ENCODE results near the gene TAF1. TPM values are rescaled to one million over a fixed set of nuclear protein-coding genes. Genes with fewer than 3 reads are reported as not detected.

Gene TAF1
- total and polyA plus RNA-seq, 10 of the 15 experiments (the other 5 are each of a cell fraction or from before 2014, with no cell fraction given), result 4.1 to 24.2 (median 17.2) TPM

- in situ Hi-C loops (cut with MboI) (no loop called here), intact Hi-C loops (cut with micrococcal nuclease; ENCODE audit: unreplicated experiment) (no loop called here)
- Histone ChIP-seq H3K36me3 (ENCODE audit: control insufficient read depth in 2 of 2, insufficient read depth in 2 of 2, low read length in 1 of 2) (no peaks in the 10 kb centered on the region), H4K20me1 (ENCODE audit: control insufficient read depth, insufficient read depth) (no peaks in the 10 kb centered on the region), H3K9me3 (replicated peaks; ENCODE audit: control insufficient read depth, insufficient read depth, low read length) (no peaks in the 10 kb centered on the region; the same call in 2 of the 3 replicates), H2AFZ (ENCODE audit: control insufficient read depth, low read depth, low read length) (no peak overlapping the region), H3K79me2 (ENCODE audit: control insufficient read depth, insufficient read depth, low read length) (no peaks in the 10 kb centered on the region), H3K4me2 (ENCODE audit: control insufficient read depth, insufficient read depth) (no peak overlapping the region), H3K4me1 (ENCODE audit: control insufficient read depth, insufficient read depth, low read length) (no peaks in the 10 kb centered on the region; the same call in 1 of the 2 replicates), H3K9ac (ENCODE audit: control insufficient read depth, insufficient read depth, low read length) (no peak overlapping the region), H3K27ac (ENCODE audit: control insufficient read depth, insufficient read depth) (no peak overlapping the region), H3K4me3 (no peak overlapping the region), H3K27me3 (replicated peaks in 1 of 2; ENCODE audit: control insufficient read depth in 2 of 2, insufficient read depth in 2 of 2, low read length in 1 of 2) (no peaks in the 10 kb centered on the region)
- ChIA-PET RAD21 (ENCODE audit: unreplicated experiment) (no interaction called here), POLR2A (interaction anchor here (0.6 kb wide), 1 partner anchor 58 kb away, joined by 3 read pairs; no protein-coding TSS in a partner anchor), CTCF (no interaction called here), SMC1A (ENCODE audit: uncharacterized antibody, unreplicated experiment) (no interaction called here)
- no peak for ATAC-seq
- TF ChIP-seq TCF12 (IDR thresholded peaks at IDR 0.05; ENCODE audit: low read depth, low read length), result no peak
- TF ChIP-seq TCF3 (IDR thresholded peaks at IDR 0.05; ENCODE audit: borderline replicate concordance, insufficient read depth, low read depth, low read length), result no peak
- no peak for TF ChIP-seq ESRRA (IDR thresholded peaks at IDR 0.05; ENCODE audit: low read length)
- no peak for TF ChIP-seq BHLHE40 (IDR thresholded peaks at IDR 0.05; ENCODE audit: borderline replicate concordance in 1 of 2, low read depth in 2 of 2, low read length in 1 of 2)
- no peak for TF ChIP-seq YY1 (IDR thresholded peaks at IDR 0.05; ENCODE audit: low read depth, low read length)
- no peak for TF ChIP-seq POLR2AphosphoS5 (IDR thresholded peaks at IDR 0.05; ENCODE audit: low read length)
- no peak for TF ChIP-seq ATF2 (IDR thresholded peaks at IDR 0.05; ENCODE audit: low read length)
- TF ChIP-seq FOXM1 (IDR thresholded peaks at IDR 0.05; ENCODE audit: low read depth, low read length), result no peak
- no peak for TF ChIP-seq BMI1 (IDR thresholded peaks at IDR 0.05; ENCODE audit: borderline replicate concordance)
- TF ChIP-seq ZNF217 (IDR thresholded peaks at IDR 0.05), result no peak
- TF ChIP-seq ZSCAN29 (IDR thresholded peaks at IDR 0.05), result no peak
- no peak for TF ChIP-seq POU2F2 (IDR thresholded peaks at IDR 0.05; ENCODE audit: borderline replicate concordance, low read depth, low read length)
- DNase-seq (ENCODE audit: low read depth, low spot score), result no peak
- BruUV-seq (replicated peaks), result no TSS peak
- no peak for FAIRE-seq
Measured at GRCh38 chrX:71487814-71488213, 121.7 kb downstream of the TAF1 start.

Measured in GM12878 (cell line).